ENCODE measurements around the gene AVPR2. TPM values are rescaled to one million over a fixed set of nuclear protein-coding genes. Genes with fewer than 3 reads are reported as not detected.
A peak's percentile ranks its signal among the peaks of the same experiment; 100 is the strongest.

Gene AVPR2
- total and polyA plus RNA-seq, 9 of the 15 experiments (the other 6 are each of a cell fraction or from before 2014, with no cell fraction given), result not detected

- TF ChIP-seq POLR2AphosphoS2 (IDR thresholded peaks at IDR 0.05; ENCODE audit: low read length) (peak; percentile 77; the same call in 1 of the 2 replicates), ZBTB7A (IDR thresholded peaks at IDR 0.05; ENCODE audit: borderline replicate concordance, control insufficient read depth, low read depth, low read length) (no peak), RB1 (IDR thresholded peaks at IDR 0.05; ENCODE audit: low read depth) (peak; percentile 94), PCBP2 (IDR thresholded peaks at IDR 0.05; ENCODE audit: low read depth, low read length, poor library complexity, severe bottlenecking) (no peak), ETS2 (tag; IDR thresholded peaks at IDR 0.05; ENCODE audit: borderline replicate concordance, poor library complexity, severe bottlenecking) (no peak), ZFX (CRISPR knock-in tag; IDR thresholded peaks at IDR 0.05) (peak; percentile 65), ZKSCAN1 (IDR thresholded peaks at IDR 0.05; ENCODE audit: low read depth, low read length) (no peak), MBD1 (CRISPR knock-in tag; IDR thresholded peaks at IDR 0.05) (0 out of 2 replicates have a peak, but pooled peaks have one; percentile 26), EZH2 (IDR thresholded peaks at IDR 0.05; ENCODE audit: borderline replicate concordance, low read depth, low read length) (no peak), MTA3 (IDR thresholded peaks at IDR 0.05; ENCODE audit: borderline replicate concordance) (0 out of 2 replicates have a peak, but pooled peaks have one; percentile 17), ZNF143 (CRISPR knock-in tag; IDR thresholded peaks at IDR 0.05) (peak; percentile 69), MLLT1 (IDR thresholded peaks at IDR 0.05) (peak in 1 of 2 experiments; percentile 67; a peak in 2 of 4 replicates), XRCC5 (IDR thresholded peaks at IDR 0.05; ENCODE audit: low read depth, low read length) (0 out of 2 replicates have a peak, but pooled peaks have one; percentile 51), CREB3 (tag; conservative IDR thresholded peaks at IDR 0.05; ENCODE audit: low read depth) (no peak), CBX3 (IDR thresholded peaks at IDR 0.05; ENCODE audit: borderline replicate concordance in 1 of 2, low read length in 2 of 2) (0 out of 3 replicates have a peak, but pooled peaks of 1 of the 2 experiments have one; percentile 25), KDM2B (CRISPR knock-in tag; IDR thresholded peaks at IDR 0.05) (no peak), RAD21 (CRISPR knock-in tag; conservative IDR thresholded peaks at IDR 0.05 in 1 of 2, IDR thresholded peaks at IDR 0.05 in 1 of 2) (peak; percentile 74), TEAD4 (IDR thresholded peaks at IDR 0.05; ENCODE audit: low read length) (peak; percentile 43; the same call in 1 of the 2 replicates), TEAD4 (CRISPR knock-in tag; IDR thresholded peaks at IDR 0.05; ENCODE audit: borderline replicate concordance) (no peak), POLR2A (conservative IDR thresholded peaks at IDR 0.05) (peak; percentile 56; the same call in 1 of the 2 replicates), DMBX1 (CRISPR knock-in tag; IDR thresholded peaks at IDR 0.05; ENCODE audit: borderline replicate concordance) (0 out of 2 replicates have a peak, but pooled peaks have one; percentile 37), ZNF212 (CRISPR knock-in tag; IDR thresholded peaks at IDR 0.05) (no peak), YY1 (IDR thresholded peaks at IDR 0.05; ENCODE audit: borderline replicate concordance in 1 of 3, control insufficient read depth in 1 of 3, extremely low read depth in 1 of 3, insufficient read depth in 3 of 3, insufficient read length in 1 of 3, insufficient replicate concordance in 2 of 3, low read depth in 1 of 3, low read length in 2 of 3) (peak in 1 of 3 experiments; percentile 48)
Observed at GRCh38 chrX:153947009-153947769, 42.7 kb downstream of the AVPR2 start (continued).

Measured in K562 (cell line).